HEK293T (cell line): ENCODE data around the gene DNAH1.

Experiments
- CTCF ChIA-PET: fragments of 350-600 bp; formaldehyde crosslinking; extraction: SDS; loops from one replicate; lab custom pipeline; 2021; ENCODE audit warnings: antibody characterized with exemption, inconsistent platforms; lab: Yijun Ruan, JAX
- POLR2A ChIA-PET: fragments of 350-600 bp; formaldehyde crosslinking; extraction: SDS; loops from one replicate; lab custom pipeline; 2020; ENCODE audit warnings: antibody characterized with exemption, inconsistent platforms; lab: Yijun Ruan, JAX
- DNase-seq: peaks from one replicate; pipeline ENCODE4 v3.0.0; 2012; ENCODE audit warnings: mixed read lengths; ENCODE audit errors: extremely low spot score
- ARNT ChIP-seq: fragments of 450-650 bp; IDR thresholded peaks from 2 replicates; pipeline ENCODE4 v1.6.1; 2017; ENCODE audit warnings: mild to moderate bottlenecking
- BHLHE40 ChIP-seq: fragments of 450-650 bp; IDR thresholded peaks from 2 replicates; pipeline ENCODE4 v1.6.1; 2016; ENCODE audit warnings: mild to moderate bottlenecking, moderate library complexity, borderline replicate concordance
- CTBP1 ChIP-seq: fragments of 450-650 bp; IDR thresholded peaks from 2 replicates; pipeline ENCODE4 v1.6.1; 2016; ENCODE audit warnings: borderline replicate concordance
- ELF4 ChIP-seq: fragments of 450-650 bp; IDR thresholded peaks from 2 replicates; pipeline ENCODE4 v1.6.1; 2017; ENCODE audit warnings: antibody characterized with exemption
- FOXA1 ChIP-seq: fragments of 450-650 bp; IDR thresholded peaks from 2 replicates; pipeline ENCODE4 v1.6.1; 2016; ENCODE audit warnings: mild to moderate bottlenecking
- FOXK2 ChIP-seq: fragments of 450-650 bp; IDR thresholded peaks from 2 replicates; pipeline ENCODE4 v1.6.1; 2016; ENCODE audit warnings: mild to moderate bottlenecking
- FOXM1 ChIP-seq: fragments of 450-650 bp; IDR thresholded peaks from 2 replicates; pipeline ENCODE4 v1.6.1; 2017; ENCODE audit warnings: mild to moderate bottlenecking, borderline replicate concordance
- HDGF ChIP-seq: fragments of 450-650 bp; IDR thresholded peaks from 2 replicates; pipeline ENCODE4 v1.6.1; 2017; ENCODE audit warnings: antibody characterized with exemption, borderline replicate concordance
- L3MBTL2 ChIP-seq: fragments of 450-650 bp; conservative IDR thresholded peaks from 2 replicates; pipeline ENCODE4 v1.6.1; 2016; ENCODE audit warnings: mild to moderate bottlenecking
- LEF1 ChIP-seq: fragments of 450-650 bp; IDR thresholded peaks from 2 replicates; pipeline ENCODE4 v1.6.1; 2017; ENCODE audit warnings: mild to moderate bottlenecking, borderline replicate concordance
- NFRKB ChIP-seq: fragments of 450-650 bp; IDR thresholded peaks from 2 replicates; pipeline ENCODE4 v1.6.1; 2016; ENCODE audit warnings: mild to moderate bottlenecking, moderate library complexity
- PKNOX1 ChIP-seq: fragments of 450-650 bp; IDR thresholded peaks from 2 replicates; pipeline ENCODE4 v1.6.1; 2016
- SP1 ChIP-seq: fragments of 450-650 bp; IDR thresholded peaks from 2 replicates; pipeline ENCODE4 v1.6.1; 2017
- SUZ12 ChIP-seq: fragments of 450-650 bp; IDR thresholded peaks from 2 replicates; pipeline ENCODE4 v1.6.1; 2016; ENCODE audit warnings: mild to moderate bottlenecking
- TARDBP ChIP-seq: fragments of 450-650 bp; IDR thresholded peaks from 2 replicates; pipeline ENCODE4 v1.6.1; 2016
- ZNF384 ChIP-seq: fragments of 450-650 bp; IDR thresholded peaks from 2 replicates; pipeline ENCODE4 v1.6.1; 2016

The DNAH1 gene

DNA sequence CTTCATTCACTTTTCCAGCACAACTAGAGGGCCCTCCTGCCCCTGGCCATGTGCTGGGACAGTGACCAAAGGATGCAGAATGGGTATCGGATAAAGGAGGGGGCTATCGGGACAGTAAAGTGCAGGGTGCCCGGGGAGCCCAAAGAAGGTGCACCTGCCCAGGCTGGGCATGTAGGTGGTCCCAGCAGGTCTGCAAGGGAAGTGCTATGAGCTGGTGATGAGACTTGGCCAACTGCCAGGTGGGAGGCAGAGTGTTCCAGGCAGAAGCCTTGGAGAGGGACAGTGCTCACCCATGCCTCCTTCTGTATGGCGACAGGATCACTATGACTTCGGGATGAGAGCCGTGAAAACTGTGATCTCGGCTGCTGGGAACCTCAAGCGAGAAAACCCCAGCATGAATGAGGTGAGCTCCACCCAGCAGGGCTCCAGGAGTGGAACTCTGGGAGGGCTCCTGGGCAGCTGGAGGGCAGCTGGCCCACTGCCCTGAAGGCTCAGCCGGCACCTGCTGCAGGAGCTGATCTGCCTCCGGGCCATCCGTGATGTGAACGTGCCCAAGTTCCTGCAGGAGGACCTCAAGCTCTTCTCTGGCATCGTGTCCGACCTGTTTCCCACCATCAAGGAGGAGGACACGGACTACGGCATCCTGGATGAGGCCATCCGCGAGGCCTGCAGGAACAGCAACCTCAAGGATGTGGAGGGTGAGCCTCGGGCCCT is 48.4 kb downstream of the DNAH1 start:
- TF ChIP-seq ZNF384, result no peak
- TF ChIP-seq BHLHE40, result no peak
- no peak for TF ChIP-seq TARDBP
- no peak for TF ChIP-seq FOXA1
- no peak for TF ChIP-seq L3MBTL2
- TF ChIP-seq CTBP1, result no peak
- no peak for TF ChIP-seq ARNT
- no peak for TF ChIP-seq ELF4
- no peak for TF ChIP-seq FOXM1
- TF ChIP-seq NFRKB, result no peak
- no peak for TF ChIP-seq SUZ12
- no peak for TF ChIP-seq FOXK2
- no peak for TF ChIP-seq SP1
- TF ChIP-seq LEF1, result no peak
- TF ChIP-seq HDGF, result no peak
- TF ChIP-seq PKNOX1, result no peak
- CTCF ChIA-PET, result no interaction called here
- no peak for DNase-seq
- POLR2A ChIA-PET, result no interaction called here

GRCh38 chr3:52366527-52366926 is 50.4 kb downstream of the DNAH1 start:
- POLR2A ChIA-PET, result no interaction called here
- CTCF ChIA-PET, result no interaction called here
- TF ChIP-seq HDGF, result no peak
- no peak for TF ChIP-seq TARDBP
- no peak for TF ChIP-seq NFRKB
- no peak for TF ChIP-seq FOXM1
- no peak for TF ChIP-seq SP1
- no peak for TF ChIP-seq SUZ12
- TF ChIP-seq PKNOX1, result no peak
- no peak for TF ChIP-seq L3MBTL2
- TF ChIP-seq ARNT, result no peak
- no peak for TF ChIP-seq LEF1
- TF ChIP-seq CTBP1, result no peak
- TF ChIP-seq FOXA1, result no peak
- TF ChIP-seq BHLHE40, result no peak
- no peak for TF ChIP-seq ZNF384
- TF ChIP-seq FOXK2, result no peak
- DNase-seq, result no peak

DNA sequence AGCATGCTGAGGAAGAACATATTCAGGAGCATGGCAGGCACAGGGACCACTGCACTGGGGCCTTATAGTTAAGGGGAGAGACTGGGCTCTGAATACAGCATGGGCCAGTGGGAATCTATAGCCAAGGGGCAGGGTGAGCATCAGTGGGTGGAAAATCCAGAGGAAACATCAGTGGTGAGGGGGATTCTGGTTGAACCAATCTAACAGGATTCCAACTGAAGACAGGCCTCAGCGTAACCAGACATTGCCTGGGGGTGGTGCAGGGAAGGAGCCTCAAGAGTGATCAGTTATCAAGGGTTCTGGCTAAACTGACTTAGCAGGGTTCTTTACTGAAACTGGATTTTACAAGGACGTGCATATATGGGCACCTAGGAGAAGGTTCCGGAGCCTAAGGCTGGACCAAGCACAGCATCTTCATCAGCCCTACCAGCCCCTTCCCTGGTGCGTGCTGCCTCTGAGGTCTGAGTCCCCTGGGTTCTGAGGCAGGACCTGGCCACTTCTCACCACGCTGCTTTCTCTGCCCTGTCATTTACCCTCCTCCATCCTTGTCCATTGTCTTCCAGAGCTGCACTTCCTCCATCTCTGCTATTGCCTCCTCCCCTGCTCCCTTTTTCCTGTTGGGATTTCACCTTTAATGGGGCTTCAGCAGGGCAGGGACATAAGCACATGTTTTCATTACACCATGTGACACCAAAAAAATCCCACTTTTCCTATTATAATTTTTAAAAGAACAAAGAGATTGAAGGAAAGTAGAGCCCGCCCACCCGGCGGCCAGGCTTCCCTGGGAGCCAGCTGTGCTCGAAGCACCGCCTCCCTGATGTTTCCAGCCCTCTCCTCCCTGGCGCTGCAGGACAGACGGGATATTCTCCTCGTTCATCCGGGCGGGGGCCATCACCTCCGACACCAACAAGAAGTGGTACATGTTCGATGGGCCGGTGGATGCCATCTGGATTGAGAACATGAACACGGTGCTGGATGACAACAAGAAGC is 52.1 kb downstream of the DNAH1 start:
- ChIA-PET POLR2A (no interaction called here), CTCF (no interaction called here)
- TF ChIP-seq FOXK2, result no peak
- TF ChIP-seq CTBP1, result no peak
- no peak for DNase-seq

GRCh38 chr3:52370531-52370930 is 54.4 kb downstream of the DNAH1 start:
- no peak for TF ChIP-seq ZNF384
- TF ChIP-seq BHLHE40, result no peak
- TF ChIP-seq HDGF, result no peak
- TF ChIP-seq FOXM1, result no peak
- TF ChIP-seq SP1, result no peak
- TF ChIP-seq L3MBTL2, result no peak
- TF ChIP-seq CTBP1, result no peak
- no peak for TF ChIP-seq ARNT
- TF ChIP-seq NFRKB, result no peak
- no peak for TF ChIP-seq PKNOX1
- POLR2A ChIA-PET, result interaction anchor here (1.1 kb wide), 1 partner anchor 13 kb away, joined by 3 read pairs; no protein-coding TSS in a partner anchor
- CTCF ChIA-PET, result interaction anchor here (1.9 kb wide), 1 partner anchor 15 kb away, joined by 7 read pairs; no protein-coding TSS in a partner anchor
- no peak for DNase-seq

DNA sequence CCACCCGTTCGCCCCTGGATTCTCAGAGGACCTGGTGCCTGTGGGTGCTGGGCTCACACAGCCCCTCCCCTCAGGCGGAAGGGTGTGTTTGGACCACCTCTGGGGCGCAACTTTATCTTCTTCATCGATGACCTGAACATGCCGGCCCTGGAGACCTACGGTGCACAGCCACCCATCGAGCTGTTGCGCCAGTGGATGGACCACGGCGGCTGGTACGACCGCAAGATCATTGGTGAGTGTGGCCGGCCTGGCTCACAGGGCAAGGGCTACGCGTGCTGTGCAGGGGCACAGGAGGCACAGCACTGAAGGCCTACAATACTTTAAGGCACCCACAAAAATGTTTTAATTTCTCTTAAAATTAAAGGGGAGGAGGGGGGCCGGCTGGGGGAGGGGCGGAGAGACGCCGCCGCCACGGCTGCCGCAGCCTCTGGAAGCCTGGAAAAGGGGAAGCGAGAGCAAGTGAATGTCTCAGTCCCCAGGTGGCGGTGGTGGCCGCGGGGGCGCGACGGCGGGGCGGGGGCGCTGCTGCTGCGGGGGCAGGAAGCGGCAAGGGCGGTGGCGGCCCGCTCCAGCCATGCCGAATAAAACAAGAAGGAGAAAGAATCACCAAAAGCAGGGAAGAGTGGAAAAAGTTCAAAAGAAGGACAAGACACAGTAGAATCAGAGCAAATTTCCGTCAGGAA is 56.8 kb downstream of the DNAH1 start:
- ChIA-PET CTCF (interaction anchor here (0.6 kb wide), 1 partner anchor 89 kb away, joined by 3 read pairs; no protein-coding TSS in a partner anchor), POLR2A (no interaction called here)
- TF ChIP-seq BHLHE40 (no peak), PKNOX1 (no peak), SUZ12 (no peak), FOXM1 (no peak), LEF1 (no peak), ELF4 (no peak), HDGF (no peak), SP1 (no peak)
- no peak for DNase-seq
